OCI-LY3 (cell line): ENCODE measurements around the gene VPS13C.

ENCODE experiments used
- H2AFZ ChIP-seq: fragments of 200-600, 300-600 bp; shearing (Covaris generic); 2 replicates; pipeline ENCODE4 v1.6.0; 2014; ENCODE audit warnings: antibody characterized with exemption, low read depth, low read length
- H3K27ac ChIP-seq: fragments of 200-600, 300-600 bp; sonication (generic); 2 replicates; pipeline ENCODE4 v1.5.1; 2014; ENCODE audit warnings: mild to moderate bottlenecking, low read length, moderate library complexity, mixed read lengths
- H3K27me3 ChIP-seq: fragments of 200-600, 300-600 bp; sonication (generic); 2 replicates; pipeline ENCODE4 v1.6.1; 2014; ENCODE audit warnings: low read depth, low read length, mixed read lengths
- H3K36me3 ChIP-seq: fragments of 200-600, 300-600 bp; sonication (generic); replicated peaks from 2 replicates; pipeline ENCODE3; 2014; ENCODE audit warnings: low read depth, low read length, mixed read lengths
- H3K4me1 ChIP-seq: fragments of 300-600, 200-600 bp; sonication (generic); 2 replicates; pipeline ENCODE4 v1.6.1; 2014; ENCODE audit warnings: low read length, mixed read lengths
- H3K4me2 ChIP-seq: fragments of 200-600, 300-600 bp; sonication (generic); 2 replicates; pipeline ENCODE4 v1.6.1; 2014; ENCODE audit warnings: low read length, mixed read lengths
- H3K4me3 ChIP-seq: fragments of 300-600, 200-600 bp; sonication (generic); 2 replicates; pipeline ENCODE4 v1.5.1; 2014; ENCODE audit warnings: antibody characterized with exemption, mild to moderate bottlenecking, low read length, moderate library complexity
- H3K79me2 ChIP-seq: fragments of 300-600, 200-600 bp; shearing (Covaris generic); 2 replicates; pipeline ENCODE4 v1.6.1; 2014; ENCODE audit warnings: mild to moderate bottlenecking, low read length, mixed read lengths
- H3K9ac ChIP-seq: fragments of 300-600, 200-600 bp; shearing (Covaris generic); 2 replicates; pipeline ENCODE4 v1.6.0; 2014; ENCODE audit warnings: mild to moderate bottlenecking, low read length, moderate library complexity
- H3K9me3 ChIP-seq: fragments of 200-600, 300-600 bp; shearing (Covaris generic); 2 replicates; pipeline ENCODE4 v1.6.1; 2014; ENCODE audit warnings: low read length, mixed read lengths; ENCODE audit not compliant: insufficient read depth
- H4K20me1 ChIP-seq: fragments of 200-600, 300-600 bp; sonication (generic); 2 replicates; pipeline ENCODE4 v1.6.1; 2016; ENCODE audit warnings: low read length, mixed read lengths; ENCODE audit not compliant: insufficient read depth
- CTCF ChIP-seq: fragments of 200-600, 300-600 bp; sonication (generic); IDR thresholded peaks from 2 replicates; pipeline ENCODE4 v1.5.1; 2014; ENCODE audit warnings: antibody characterized with exemption, low read length, low read depth
- EZH2phosphoT487 ChIP-seq: fragments of 200-600 bp; shearing (Covaris generic); IDR thresholded peaks from 2 replicates; pipeline ENCODE4 v1.6.1; 2018; ENCODE audit warnings: antibody characterized with exemption, mixed run types, low read depth

The VPS13C gene

DNA sequence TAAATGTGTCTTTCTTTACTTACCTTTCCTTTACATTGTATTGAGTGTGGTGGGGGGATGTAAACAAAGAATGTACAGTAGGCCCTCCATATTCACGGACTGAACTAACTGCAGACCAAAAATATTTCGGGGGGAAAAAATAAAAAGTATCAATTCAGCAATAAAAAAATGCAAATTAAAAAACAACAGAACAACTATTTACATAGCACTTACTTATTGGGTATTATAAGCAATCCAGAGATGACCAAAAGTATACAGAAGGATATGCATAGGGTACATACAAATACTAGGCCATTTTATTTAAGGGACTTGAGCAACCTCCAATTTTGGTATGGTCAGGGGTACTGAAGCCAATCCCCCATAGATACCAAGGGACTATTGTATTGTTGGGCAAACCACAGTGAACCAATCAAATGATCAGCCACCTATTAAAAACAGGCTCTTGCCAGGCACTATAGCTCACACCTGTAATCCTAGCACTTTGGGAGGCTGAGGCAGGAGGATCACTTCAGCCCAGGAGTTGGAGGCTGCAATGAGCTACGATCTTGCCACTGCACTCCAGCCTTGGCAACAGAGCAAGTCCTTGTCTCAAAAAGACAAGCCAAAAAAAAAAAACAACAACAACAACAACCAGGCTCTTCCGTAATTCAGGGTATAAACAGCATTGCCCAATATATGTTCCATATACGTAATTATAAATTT is 1.8 kb downstream of the VPS13C start:
- Histone ChIP-seq H3K4me1 (peaks cover 46% of the 10 kb centered on the region), H3K4me3 (peak overlapping the region; percentile 87), H3K9me3 (no peaks in the 10 kb centered on the region), H3K79me2 (peaks cover 67% of the 10 kb centered on the region), H4K20me1 (peaks cover 39% of the 10 kb centered on the region), H2AFZ (no peak overlapping the region), H3K36me3 (peaks cover 15% of the 10 kb centered on the region), H3K4me2 (peak overlapping the region; percentile 81), H3K27me3 (peaks cover 6% of the 10 kb centered on the region; the same call in 1 of the 2 replicates), H3K9ac (no peak overlapping the region; the same call in 1 of the 2 replicates), H3K27ac (no peak overlapping the region)
- TF ChIP-seq EZH2phosphoT487 (no peak), CTCF (no peak)

DNA sequence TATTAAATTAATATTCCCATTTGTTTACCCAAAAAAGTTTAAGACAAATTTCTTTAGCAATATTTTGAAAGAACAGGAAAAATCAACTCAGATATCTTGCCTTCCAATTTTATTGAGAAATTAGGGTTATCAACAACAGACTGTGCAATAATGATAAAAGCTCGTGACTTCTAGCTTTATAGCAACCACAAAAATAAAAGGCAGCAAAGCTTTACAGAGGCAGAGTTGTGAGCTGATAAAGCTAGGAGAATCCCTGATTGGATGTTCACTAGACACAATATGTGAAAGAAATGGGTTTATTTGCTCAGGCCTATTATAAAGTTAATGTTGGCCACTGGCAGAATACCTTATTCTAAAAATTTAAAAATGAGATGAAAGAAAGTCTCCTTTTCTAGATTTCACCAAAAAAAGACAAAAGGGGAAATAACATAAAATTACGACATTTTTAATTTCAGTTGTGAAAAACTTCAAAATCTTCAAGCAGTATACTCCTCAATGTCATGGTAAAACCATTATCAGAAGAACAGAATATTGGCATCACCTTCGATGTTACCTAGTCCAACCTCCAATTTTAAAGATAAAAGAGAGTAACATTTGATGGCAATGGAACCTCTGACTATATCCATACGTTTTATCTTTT is 2.8 kb downstream of the VPS13C start:
- peaks cover 5% of the 10 kb centered on the region; the same call in 1 of the 2 replicates for H3K27me3 ChIP-seq
- peaks cover 73% of the 10 kb centered on the region for H3K79me2 ChIP-seq
- no peak overlapping the region for H3K4me3 ChIP-seq
- TF ChIP-seq CTCF, result no peak
- TF ChIP-seq EZH2phosphoT487, result no peak
- no peaks in the 10 kb centered on the region for H3K9me3 ChIP-seq
- peaks cover 56% of the 10 kb centered on the region for H3K4me1 ChIP-seq
- peaks cover 46% of the 10 kb centered on the region for H4K20me1 ChIP-seq
- H3K27ac ChIP-seq, result no peak overlapping the region
- peaks cover 15% of the 10 kb centered on the region for H3K36me3 ChIP-seq
- H2AFZ ChIP-seq, result no peak overlapping the region
- no peak overlapping the region for H3K9ac ChIP-seq
- H3K4me2 ChIP-seq, result 0 out of 2 replicates have a peak overlapping the region, but pooled peaks have one; percentile 4

DNA sequence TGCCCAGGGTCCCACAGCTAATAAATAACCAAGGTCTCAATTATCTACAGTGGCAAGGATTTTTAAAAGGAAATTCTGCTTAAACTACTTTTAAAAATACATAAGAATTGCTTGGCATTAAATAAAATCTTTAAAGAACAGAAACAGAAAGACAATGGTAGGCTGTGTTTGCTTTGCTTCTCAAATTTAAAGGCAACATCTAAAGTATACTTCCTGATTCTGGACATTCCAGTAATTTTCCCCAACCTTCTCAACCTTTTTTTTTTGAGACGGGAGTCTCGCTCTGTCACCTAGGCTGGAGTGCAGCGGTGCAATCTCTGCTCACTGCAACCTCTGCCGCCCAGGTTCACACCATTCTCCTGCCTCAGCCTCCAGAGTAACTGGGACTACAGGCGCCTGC is 5.3 kb downstream of the VPS13C start:
- Histone ChIP-seq H3K9me3 (no peaks in the 10 kb centered on the region), H3K27ac (no peak overlapping the region), H3K4me2 (peak overlapping the region; percentile 57), H2AFZ (no peak overlapping the region), H3K79me2 (peaks cover 94% of the 10 kb centered on the region), H4K20me1 (peaks cover 70% of the 10 kb centered on the region), H3K4me3 (peak overlapping the region; percentile 9; the same call in 1 of the 2 replicates), H3K36me3 (peaks cover 34% of the 10 kb centered on the region), H3K4me1 (peaks cover 71% of the 10 kb centered on the region), H3K27me3 (no peaks in the 10 kb centered on the region), H3K9ac (no peak overlapping the region)
- TF ChIP-seq EZH2phosphoT487 (no peak), CTCF (no peak)

GRCh38 chr15:62053439-62054085 is 6.7 kb downstream of the VPS13C start:
- no peak for TF ChIP-seq CTCF
- no peak for TF ChIP-seq EZH2phosphoT487

More at GRCh38 chr15:62053439-62054085, 6.7 kb downstream of the VPS13C start:
- Histone ChIP-seq H3K4me1 (peaks cover 69% of the 10 kb centered on the region), H3K36me3 (peaks cover 34% of the 10 kb centered on the region), H3K79me2 (peaks cover 81% of the 10 kb centered on the region), H3K4me3 (peak overlapping the region; percentile 52), H2AFZ (no peak overlapping the region), H3K9me3 (no peaks in the 10 kb centered on the region), H3K27me3 (no peaks in the 10 kb centered on the region), H3K27ac (peak overlapping the region; percentile 88), H3K9ac (peak overlapping the region; percentile 29; the same call in 1 of the 2 replicates), H3K4me2 (peak overlapping the region; percentile 80), H4K20me1 (peaks cover 68% of the 10 kb centered on the region)
